Measurements from ENCODE around the gene GMFB. TPM values are rescaled to one million over a fixed set of nuclear protein-coding genes. Genes with fewer than 3 reads are reported as not detected.

GMFB gene
- total and polyA plus RNA-seq, 9 of the 15 experiments (the other 6 are each of a cell fraction or from before 2014, with no cell fraction given) = 14.0 to 31.7 (median 20.5) TPM

DNA sequence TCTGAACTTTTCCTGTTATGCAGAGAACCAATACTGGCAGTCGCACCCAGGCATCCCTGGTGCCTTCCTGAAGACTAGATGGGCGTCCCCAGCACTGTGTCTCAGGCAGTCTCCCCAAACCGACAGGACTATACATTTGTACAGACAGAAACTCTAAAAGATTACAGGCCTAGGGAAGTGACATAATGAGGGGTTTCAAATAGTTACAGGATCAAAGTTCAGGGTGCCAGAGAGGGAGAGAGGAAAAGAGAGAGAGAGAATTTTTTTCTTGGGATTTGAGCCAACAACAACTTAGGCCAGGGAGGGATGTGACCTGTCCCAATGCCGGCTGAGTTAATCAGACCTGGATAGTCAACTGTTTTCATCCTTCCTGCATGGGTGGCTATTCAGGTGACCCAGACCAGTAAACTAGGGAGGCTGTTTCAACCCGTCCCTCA lies 9.3 kb upstream of the GMFB start:
- WGBS (ENCODE audit: insufficient coverage, low coverage, missing lambda C conversion rate) = 45% methylated on average over 5 of the region's 5 CpGs
- ATAC-seq (no peak), DNase-seq (ENCODE audit: extremely low read depth in 1 of 4, low spot score in 3 of 4) (no peak), FAIRE-seq (no peak)
- Histone ChIP-seq H4K20me1 (replicated peaks; ENCODE audit: control insufficient read depth, insufficient read depth, low read length) (no peaks in the 10 kb centered on the region), H3K4me1 (replicated peaks in 1 of 2; ENCODE audit: control insufficient read depth in 2 of 2, insufficient read depth in 2 of 2, low read length in 2 of 2) (peaks cover 3 to 11% of the 10 kb centered on the region in 2 experiments; a peak in 3 of 5 replicates), H3K4me3 (no peak overlapping the region), H3K36me3 (ENCODE audit: control insufficient read depth, insufficient read depth, low read length) (no peaks in the 10 kb centered on the region), H3K9me1 (ENCODE audit: control insufficient read depth, insufficient read depth, low read length) (no peaks in the 10 kb centered on the region), H3K4me2 (ENCODE audit: insufficient read depth, low read length) (no peak overlapping the region), H3K27ac (ENCODE audit: extremely low read depth, low read depth, low read length) (no peak overlapping the region), H3K79me2 (ENCODE audit: control insufficient read depth, insufficient read depth, low read length) (no peaks in the 10 kb centered on the region), H2AFZ (ENCODE audit: low read depth, low read length) (peak overlapping the region; percentile 51), H3K9me3 (replicated peaks; ENCODE audit: control insufficient read depth, insufficient read depth, low read depth, low read length) (no peaks in the 10 kb centered on the region), H3K27me3 (ENCODE audit: control insufficient read depth in 2 of 2, insufficient read depth in 2 of 2, low read length in 2 of 2) (no peaks in the 10 kb centered on the region), H3K9ac (ENCODE audit: insufficient read depth in 1 of 2, low read depth in 2 of 2, low read length in 2 of 2) (no peak overlapping the region)
- intact Hi-C loops (cut with micrococcal nuclease) (loop anchor here (10.0 kb wide), 1 partner anchor 133 kb away; no protein-coding TSS in a partner anchor), in situ Hi-C loops (cut with MboI) (no loop called here)
- TF ChIP-seq, protein P1, sequence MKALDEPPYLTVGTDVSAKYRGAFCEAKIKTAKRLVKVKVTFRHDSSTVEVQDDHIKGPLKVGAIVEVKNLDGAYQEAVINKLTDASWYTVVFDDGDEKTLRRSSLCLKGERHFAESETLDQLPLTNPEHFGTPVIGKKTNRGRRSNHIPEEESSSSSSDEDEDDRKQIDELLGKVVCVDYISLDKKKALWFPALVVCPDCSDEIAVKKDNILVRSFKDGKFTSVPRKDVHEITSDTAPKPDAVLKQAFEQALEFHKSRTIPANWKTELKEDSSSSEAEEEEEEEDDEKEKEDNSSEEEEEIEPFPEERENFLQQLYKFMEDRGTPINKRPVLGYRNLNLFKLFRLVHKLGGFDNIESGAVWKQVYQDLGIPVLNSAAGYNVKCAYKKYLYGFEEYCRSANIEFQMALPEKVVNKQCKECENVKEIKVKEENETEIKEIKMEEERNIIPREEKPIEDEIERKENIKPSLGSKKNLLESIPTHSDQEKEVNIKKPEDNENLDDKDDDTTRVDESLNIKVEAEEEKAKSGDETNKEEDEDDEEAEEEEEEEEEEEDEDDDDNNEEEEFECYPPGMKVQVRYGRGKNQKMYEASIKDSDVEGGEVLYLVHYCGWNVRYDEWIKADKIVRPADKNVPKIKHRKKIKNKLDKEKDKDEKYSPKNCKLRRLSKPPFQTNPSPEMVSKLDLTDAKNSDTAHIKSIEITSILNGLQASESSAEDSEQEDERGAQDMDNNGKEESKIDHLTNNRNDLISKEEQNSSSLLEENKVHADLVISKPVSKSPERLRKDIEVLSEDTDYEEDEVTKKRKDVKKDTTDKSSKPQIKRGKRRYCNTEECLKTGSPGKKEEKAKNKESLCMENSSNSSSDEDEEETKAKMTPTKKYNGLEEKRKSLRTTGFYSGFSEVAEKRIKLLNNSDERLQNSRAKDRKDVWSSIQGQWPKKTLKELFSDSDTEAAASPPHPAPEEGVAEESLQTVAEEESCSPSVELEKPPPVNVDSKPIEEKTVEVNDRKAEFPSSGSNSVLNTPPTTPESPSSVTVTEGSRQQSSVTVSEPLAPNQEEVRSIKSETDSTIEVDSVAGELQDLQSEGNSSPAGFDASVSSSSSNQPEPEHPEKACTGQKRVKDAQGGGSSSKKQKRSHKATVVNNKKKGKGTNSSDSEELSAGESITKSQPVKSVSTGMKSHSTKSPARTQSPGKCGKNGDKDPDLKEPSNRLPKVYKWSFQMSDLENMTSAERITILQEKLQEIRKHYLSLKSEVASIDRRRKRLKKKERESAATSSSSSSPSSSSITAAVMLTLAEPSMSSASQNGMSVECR (CRISPR knock-in tag; IDR thresholded peaks at IDR 0.05) = no peak
- TF ChIP-seq ZNF212 (CRISPR knock-in tag; IDR thresholded peaks at IDR 0.05) = no peak
- ChIA-PET POLR2A (no interaction called here), CTCF (ENCODE audit: low intra/inter-chr PET ratio) (no interaction called here)
- no TSS peak for BruUV-seq (replicated peaks)
